SK-N-SH (cell line): ENCODE measurements around the gene ELOVL1. TPM values are rescaled to one million over a fixed set of nuclear protein-coding genes. Genes with fewer than 3 reads are reported as not detected.
A peak's percentile ranks its signal among the peaks of the same experiment; 100 is the strongest.

ENCODE experiments used
- CTCF ChIA-PET: fragments of 300-600, 350-600 bp; formaldehyde crosslinking; extraction: SDS; loops from one replicate; lab custom pipeline; 2021; lab: Yijun Ruan, JAX
- POLR2A ChIA-PET: fragments of 350-600 bp; sonication (Branson Sonifier 250); formaldehyde crosslinking; extraction: SDS; loops from one replicate; lab custom pipeline; 2020; ENCODE audit warnings: antibody characterized with exemption, inconsistent platforms; lab: Yijun Ruan, JAX
- DNase-seq: peaks from one replicate; pipeline ENCODE4 v3.0.0; 2012
- H2AFZ ChIP-seq: fragments of 200-600 bp; sonication (generic); 2 replicates; pipeline ENCODE4 v1.8.1; 2016; ENCODE audit warnings: antibody characterized with exemption, mild to moderate bottlenecking, low read depth
- H3F3A ChIP-seq: fragments of 200-600 bp; sonication (generic); replicated peaks from 2 replicates; pipeline ENCODE3; 2016; ENCODE audit warnings: antibody characterized with exemption, mild to moderate bottlenecking; ENCODE audit not compliant: insufficient read depth
- H3K27ac ChIP-seq, 2 experiments: fragments of 200-500 bp in 1 of 2; fragments of 200-600 bp in 1 of 2; sonication (Bioruptor generic) in 1 of 2; sonication (generic), shearing (Covaris generic) in 1 of 2; 2 replicates each; pipeline versions ENCODE4 v1.5.1 to v1.6.1; 2014 to 2016; ENCODE audit warnings: low read depth in 2 of 2, inconsistent platforms in 1 of 2, low read length in 1 of 2, mild to moderate bottlenecking in 1 of 2, mixed read lengths in 1 of 2
- H3K27me3 ChIP-seq: fragments of 200-600 bp; sonication (generic), shearing (Covaris generic); 2 replicates; pipeline ENCODE4 v1.6.1; 2016; ENCODE audit warnings: mixed run types; ENCODE audit not compliant: insufficient read depth
- H3K36me3 ChIP-seq, 2 experiments: fragments of 200-500 bp in 1 of 2; fragments of 200-600 bp in 1 of 2; sonication (Bioruptor generic) in 1 of 2; sonication (generic) in 1 of 2; replicated peaks in 1 of 2; 2 replicates each; pipeline versions ENCODE3 to v1.5.1; 2014 to 2016; ENCODE audit warnings: low read length in 1 of 2, mild to moderate bottlenecking in 1 of 2; ENCODE audit not compliant: insufficient read depth in 2 of 2, control insufficient read depth in 1 of 2
- H3K4me1 ChIP-seq, 2 experiments: fragments of 200-500 bp in 1 of 2; fragments of 200-600 bp in 1 of 2; sonication (Bioruptor generic) in 1 of 2; sonication (generic), shearing (Covaris generic) in 1 of 2; 2 replicates each; pipeline versions ENCODE4 v1.5.1 to v1.6.1; 2014 to 2016; ENCODE audit warnings: low read depth in 1 of 2, low read length in 1 of 2, mixed run types in 1 of 2; ENCODE audit not compliant: insufficient read depth in 2 of 2, control insufficient read depth in 1 of 2
- H3K4me2 ChIP-seq: fragments of 200-600 bp; sonication (generic), shearing (Covaris generic); 2 replicates; pipeline ENCODE4 v1.6.1; 2017; ENCODE audit warnings: mixed run types
- H3K4me3 ChIP-seq, 2 experiments: fragments of 200-500 bp in 1 of 2; fragments of 200-600 bp in 1 of 2; sonication (Bioruptor generic) in 1 of 2; sonication (generic), shearing (Covaris generic) in 1 of 2; 2 replicates each; pipeline versions ENCODE4 v1.5.1 to v1.8.1; 2014 to 2016; ENCODE audit warnings: low read depth in 2 of 2, inconsistent platforms in 1 of 2, low read length in 1 of 2, mild to moderate bottlenecking in 1 of 2, mixed read lengths in 1 of 2, moderate library complexity in 1 of 2
- H3K79me2 ChIP-seq: fragments of 200-600 bp; sonication (generic); 2 replicates; pipeline ENCODE4 v1.8.1; 2017; ENCODE audit warnings: mild to moderate bottlenecking; ENCODE audit not compliant: insufficient read depth
- H3K9ac ChIP-seq: fragments of 200-600 bp; sonication (generic); 2 replicates; pipeline ENCODE4 v1.6.1; 2017; ENCODE audit warnings: mixed run types
- H3K9me2 ChIP-seq: fragments of 200-600 bp; sonication (generic); 2 replicates; pipeline ENCODE4 v1.6.1; 2017; ENCODE audit warnings: mixed run types
- H3K9me3 ChIP-seq: fragments of 200-600 bp; sonication (generic); 2 replicates; pipeline ENCODE4 v1.6.1; 2017; ENCODE audit warnings: mixed run types, mild to moderate bottlenecking, moderate library complexity
- H4K20me1 ChIP-seq: fragments of 200-600 bp; sonication (generic); 2 replicates; pipeline ENCODE4 v1.6.1; 2017; ENCODE audit warnings: mild to moderate bottlenecking, mixed run types; ENCODE audit not compliant: insufficient read depth
- EP300 ChIP-seq, 2 experiments: IDR thresholded peaks; 2 replicates each; pipeline versions ENCODE4 v1.4.0 to v1.6.1; 2012; ENCODE audit warnings: borderline replicate concordance in 1 of 2, low read depth in 1 of 2, low read length in 1 of 2
- EZH2phosphoT487 ChIP-seq: fragments of 200-600 bp; sonication (generic); IDR thresholded peaks from 2 replicates; pipeline ENCODE4 v1.6.1; 2017; ENCODE audit warnings: low read depth, mixed run types, mild to moderate bottlenecking, antibody characterized with exemption, moderate library complexity, borderline replicate concordance
- FOSL2 ChIP-seq: IDR thresholded peaks from 2 replicates; pipeline ENCODE4 v1.4.0; 2012; ENCODE audit warnings: low read depth, mild to moderate bottlenecking, moderate library complexity, borderline replicate concordance
- FOXJ3 ChIP-seq: sonication (generic); formaldehyde crosslinking; IDR thresholded peaks from 2 replicates; pipeline ENCODE4 v1.5.1; 2020; ENCODE audit warnings: mild to moderate bottlenecking, missing genetic modification reagents
- FOXM1 ChIP-seq: IDR thresholded peaks from 2 replicates; pipeline ENCODE4 v1.4.0; 2012; ENCODE audit warnings: low read depth, mild to moderate bottlenecking
- GATA2 ChIP-seq: sonication (generic); formaldehyde crosslinking; IDR thresholded peaks from 2 replicates; pipeline ENCODE4 v1.5.0; 2020; ENCODE audit warnings: mild to moderate bottlenecking, missing genetic modification reagents
- RCOR1 ChIP-seq: fragments of 150-350 bp; IDR thresholded peaks from 2 replicates; pipeline ENCODE4 v1.6.1; 2017; ENCODE audit warnings: antibody characterized with exemption, low read length
- RFX5 ChIP-seq: IDR thresholded peaks from 2 replicates; pipeline ENCODE4 v1.6.1; 2012; ENCODE audit warnings: mild to moderate bottlenecking, improper control_type of control experiment, low read length
- SIN3A ChIP-seq: IDR thresholded peaks from 2 replicates; pipeline ENCODE4 v1.6.1; 2012; ENCODE audit warnings: low read depth, mild to moderate bottlenecking, low read length, moderate library complexity, borderline replicate concordance
- TAF1 ChIP-seq: IDR thresholded peaks from 2 replicates; pipeline ENCODE4 v1.6.1; 2012; ENCODE audit warnings: low read depth, mild to moderate bottlenecking, low read length, moderate library complexity, borderline replicate concordance
- WGBS: methylation state at CpG from one replicate; pipeline ENCODE4 v1.1.6; 2017; ENCODE audit warnings: low lambda C conversion rate; 5-methylcytosine and 5-hydroxymethylcytosine counted together
- polyA plus RNA-seq, 3 experiments: library from polyadenylated mRNA; depleted of rRNA; stranded (reverse); fragments of >200 nt; gene quantifications; 2 replicates each; pipeline ENCODE4 v1.2.3, GENCODE V29; 2012
- TF ChIP-seq, protein P1 (sequence below): IDR thresholded peaks from 2 replicates; pipeline ENCODE4 v1.4.0; 2012; ENCODE audit warnings: low read depth
- TF ChIP-seq, protein P2 (sequence below): IDR thresholded peaks from 2 replicates; pipeline ENCODE4 v1.6.1; 2012; ENCODE audit warnings: mild to moderate bottlenecking, low read depth, low read length, moderate library complexity
- TF ChIP-seq, protein P3 (sequence below): IDR thresholded peaks from 2 replicates; pipeline ENCODE4 v1.4.0; 2012; ENCODE audit warnings: low read depth, borderline replicate concordance

Gene ELOVL1
- polyA plus RNA-seq, 1 of the 3 experiments (the other 2 are of a cell fraction) = 127 TPM

DNA sequence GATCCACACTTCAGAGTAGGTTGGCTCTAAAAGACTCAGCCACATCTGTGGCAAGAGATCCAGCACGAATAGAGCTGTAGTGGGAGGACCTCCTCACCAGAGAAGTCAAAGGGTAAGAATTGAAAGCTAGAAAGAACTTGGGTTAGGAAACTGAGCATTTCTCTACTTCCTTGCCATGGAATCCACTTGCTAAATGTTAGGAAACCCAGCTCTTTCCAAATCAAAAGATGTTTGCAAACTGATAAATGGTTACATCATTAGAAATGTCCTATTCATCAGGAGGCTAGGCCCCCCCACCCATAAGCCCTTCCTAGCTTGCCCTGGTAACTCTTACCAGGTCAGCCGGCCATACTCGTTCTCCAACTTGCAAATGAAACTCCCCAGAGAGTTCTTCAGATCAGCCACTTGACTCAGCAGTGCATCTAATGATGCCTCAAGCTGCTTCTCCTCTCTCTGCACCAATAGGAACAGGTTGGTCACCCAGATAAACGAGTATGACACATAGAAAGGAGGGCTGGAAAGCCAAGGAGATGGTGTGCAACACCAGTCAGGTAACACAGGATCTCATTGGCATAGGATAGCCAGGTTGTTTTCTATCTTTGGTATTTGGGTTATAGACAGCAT lies 20.3 kb upstream of the ELOVL1 start:
- peaks cover 15 to 19% of the 10 kb centered on the region in 2 experiments; a peak in 3 of 4 replicates for H3K4me1 ChIP-seq
- no peak for TF ChIP-seq RCOR1
- no peak for TF ChIP-seq RFX5
- TF ChIP-seq, protein P1, sequence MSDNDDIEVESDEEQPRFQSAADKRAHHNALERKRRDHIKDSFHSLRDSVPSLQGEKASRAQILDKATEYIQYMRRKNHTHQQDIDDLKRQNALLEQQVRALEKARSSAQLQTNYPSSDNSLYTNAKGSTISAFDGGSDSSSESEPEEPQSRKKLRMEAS = no peak
- no peak for TF ChIP-seq FOXM1
- TF ChIP-seq GATA2 = no peak
- no peak for TF ChIP-seq FOXJ3 (CRISPR knock-in tag)
- no peak for TF ChIP-seq TAF1
- no peak for TF ChIP-seq FOSL2
- TF ChIP-seq, protein P2, sequence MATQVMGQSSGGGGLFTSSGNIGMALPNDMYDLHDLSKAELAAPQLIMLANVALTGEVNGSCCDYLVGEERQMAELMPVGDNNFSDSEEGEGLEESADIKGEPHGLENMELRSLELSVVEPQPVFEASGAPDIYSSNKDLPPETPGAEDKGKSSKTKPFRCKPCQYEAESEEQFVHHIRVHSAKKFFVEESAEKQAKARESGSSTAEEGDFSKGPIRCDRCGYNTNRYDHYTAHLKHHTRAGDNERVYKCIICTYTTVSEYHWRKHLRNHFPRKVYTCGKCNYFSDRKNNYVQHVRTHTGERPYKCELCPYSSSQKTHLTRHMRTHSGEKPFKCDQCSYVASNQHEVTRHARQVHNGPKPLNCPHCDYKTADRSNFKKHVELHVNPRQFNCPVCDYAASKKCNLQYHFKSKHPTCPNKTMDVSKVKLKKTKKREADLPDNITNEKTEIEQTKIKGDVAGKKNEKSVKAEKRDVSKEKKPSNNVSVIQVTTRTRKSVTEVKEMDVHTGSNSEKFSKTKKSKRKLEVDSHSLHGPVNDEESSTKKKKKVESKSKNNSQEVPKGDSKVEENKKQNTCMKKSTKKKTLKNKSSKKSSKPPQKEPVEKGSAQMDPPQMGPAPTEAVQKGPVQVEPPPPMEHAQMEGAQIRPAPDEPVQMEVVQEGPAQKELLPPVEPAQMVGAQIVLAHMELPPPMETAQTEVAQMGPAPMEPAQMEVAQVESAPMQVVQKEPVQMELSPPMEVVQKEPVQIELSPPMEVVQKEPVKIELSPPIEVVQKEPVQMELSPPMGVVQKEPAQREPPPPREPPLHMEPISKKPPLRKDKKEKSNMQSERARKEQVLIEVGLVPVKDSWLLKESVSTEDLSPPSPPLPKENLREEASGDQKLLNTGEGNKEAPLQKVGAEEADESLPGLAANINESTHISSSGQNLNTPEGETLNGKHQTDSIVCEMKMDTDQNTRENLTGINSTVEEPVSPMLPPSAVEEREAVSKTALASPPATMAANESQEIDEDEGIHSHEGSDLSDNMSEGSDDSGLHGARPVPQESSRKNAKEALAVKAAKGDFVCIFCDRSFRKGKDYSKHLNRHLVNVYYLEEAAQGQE = no peak
- TF ChIP-seq EP300 (IDR thresholded peaks at IDR 0.05; ENCODE audit: borderline replicate concordance in 1 of 2, low read depth in 1 of 2, low read length in 1 of 2) = no peak
- no peak for TF ChIP-seq EZH2phosphoT487
- no peak for TF ChIP-seq SIN3A
- TF ChIP-seq, protein P3, sequence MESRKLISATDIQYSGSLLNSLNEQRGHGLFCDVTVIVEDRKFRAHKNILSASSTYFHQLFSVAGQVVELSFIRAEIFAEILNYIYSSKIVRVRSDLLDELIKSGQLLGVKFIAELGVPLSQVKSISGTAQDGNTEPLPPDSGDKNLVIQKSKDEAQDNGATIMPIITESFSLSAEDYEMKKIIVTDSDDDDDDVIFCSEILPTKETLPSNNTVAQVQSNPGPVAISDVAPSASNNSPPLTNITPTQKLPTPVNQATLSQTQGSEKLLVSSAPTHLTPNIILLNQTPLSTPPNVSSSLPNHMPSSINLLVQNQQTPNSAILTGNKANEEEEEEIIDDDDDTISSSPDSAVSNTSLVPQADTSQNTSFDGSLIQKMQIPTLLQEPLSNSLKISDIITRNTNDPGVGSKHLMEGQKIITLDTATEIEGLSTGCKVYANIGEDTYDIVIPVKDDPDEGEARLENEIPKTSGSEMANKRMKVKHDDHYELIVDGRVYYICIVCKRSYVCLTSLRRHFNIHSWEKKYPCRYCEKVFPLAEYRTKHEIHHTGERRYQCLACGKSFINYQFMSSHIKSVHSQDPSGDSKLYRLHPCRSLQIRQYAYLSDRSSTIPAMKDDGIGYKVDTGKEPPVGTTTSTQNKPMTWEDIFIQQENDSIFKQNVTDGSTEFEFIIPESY = no peak
- H3K27me3 ChIP-seq = no peaks in the 10 kb centered on the region
- no peaks in the 10 kb centered on the region for H4K20me1 ChIP-seq
- H2AFZ ChIP-seq = no peak overlapping the region
- H3K9ac ChIP-seq = 0 out of 2 replicates have a peak overlapping the region, but pooled peaks have one; percentile 84
- H3K9me2 ChIP-seq = no peaks in the 10 kb centered on the region
- DNase-seq = no peak
- H3K4me2 ChIP-seq = peak overlapping the region; percentile 80
- peak overlapping the region; percentile 82 to 83; a peak in 3 of 4 replicates for H3K4me3 ChIP-seq
- peaks cover 64% of the 10 kb centered on the region for H3K79me2 ChIP-seq
- 80% methylated on average over 4 of the region's 4 CpGs for WGBS
- peaks cover 47 to 49% of the 10 kb centered on the region in 2 experiments for H3K36me3 ChIP-seq
- H3K27ac ChIP-seq = no peak overlapping the region
- ChIA-PET CTCF (interaction anchor here (1.0 to 1.7 kb wide), 4 partner anchors 161 to 547 kb away, joined by 3 to 8 read pairs (median 3); no protein-coding TSS in a partner anchor), POLR2A (interaction anchor here (1.3 kb wide), 1 partner anchor 29 kb away, joined by 4 read pairs; the partner anchor contains the start of gene CDC20)
- no peaks in the 10 kb centered on the region for H3K9me3 ChIP-seq
- no peaks in the 10 kb centered on the region for H3F3A ChIP-seq
